ENCODE measurements around the gene RABIF.
A peak's percentile ranks its signal among the peaks of the same experiment; 100 is the strongest.

- TF ChIP-seq POLR2A (IDR thresholded peaks at IDR 0.05), result peak in 3 of 4 donors; percentile 84 to 97 (median 87)
- peak; percentile 42 to 86 (median 78) for TF ChIP-seq CTCF (IDR thresholded peaks at IDR 0.05)
- TF ChIP-seq EP300 (IDR thresholded peaks at IDR 0.05), result peak in 1 of 4 donors; percentile 76
- TF ChIP-seq POLR2AphosphoS5 (IDR thresholded peaks at IDR 0.05), result peak; percentile 93 to 95
Observed at GRCh38 chr1:202926581-202927491, 37.9 kb upstream of the RABIF start, which contains the start of gene KLHL12.

All from upper lobe of left lung (tissue), 4 donors.